ENCODE data around the gene GATD1.
A peak's percentile ranks its signal among the peaks of the same experiment; 100 is the strongest.

GATD1 gene

DNA sequence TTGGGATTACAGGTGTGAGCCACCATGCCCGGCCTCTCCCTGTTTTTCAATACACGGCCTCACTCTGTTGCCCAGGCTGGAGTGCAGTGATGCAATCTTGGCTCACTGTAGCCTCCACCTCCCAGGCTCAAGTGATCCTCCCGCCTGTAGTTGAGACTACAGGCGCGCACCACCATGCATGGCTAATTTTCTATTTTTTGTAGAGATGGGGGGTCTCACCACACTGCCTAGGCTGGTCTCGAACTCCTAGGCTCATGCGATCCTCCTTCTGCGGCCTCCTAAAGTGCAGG lies 11.5 kb downstream of the GATD1 start:
- Histone ChIP-seq H2AFZ (ENCODE audit: low read depth) (no peak overlapping the region), H3K4me2 (no peak overlapping the region), H4K20me1 (ENCODE audit: insufficient read depth) (no peaks in the 10 kb centered on the region), H3K4me1 (ENCODE audit: low read depth, poor library complexity, severe bottlenecking) (peaks cover 14% of the 10 kb centered on the region), H3K27me3 (ENCODE audit: insufficient read depth, low read depth) (no peaks in the 10 kb centered on the region), H3K36me3 (ENCODE audit: insufficient read depth) (peaks cover 4% of the 10 kb centered on the region; the same call in 1 of the 2 replicates), H3K27ac (no peak overlapping the region), H3K4me3 (IDR thresholded peaks at IDR 0.05; ENCODE audit: insufficient read depth, low read depth, low read length) (no peak overlapping the region), H3K9ac (no peak overlapping the region), H3K79me2 (ENCODE audit: insufficient read depth, low read depth) (no peaks in the 10 kb centered on the region; the same call in 1 of the 2 replicates)
- TF ChIP-seq, protein P1, sequence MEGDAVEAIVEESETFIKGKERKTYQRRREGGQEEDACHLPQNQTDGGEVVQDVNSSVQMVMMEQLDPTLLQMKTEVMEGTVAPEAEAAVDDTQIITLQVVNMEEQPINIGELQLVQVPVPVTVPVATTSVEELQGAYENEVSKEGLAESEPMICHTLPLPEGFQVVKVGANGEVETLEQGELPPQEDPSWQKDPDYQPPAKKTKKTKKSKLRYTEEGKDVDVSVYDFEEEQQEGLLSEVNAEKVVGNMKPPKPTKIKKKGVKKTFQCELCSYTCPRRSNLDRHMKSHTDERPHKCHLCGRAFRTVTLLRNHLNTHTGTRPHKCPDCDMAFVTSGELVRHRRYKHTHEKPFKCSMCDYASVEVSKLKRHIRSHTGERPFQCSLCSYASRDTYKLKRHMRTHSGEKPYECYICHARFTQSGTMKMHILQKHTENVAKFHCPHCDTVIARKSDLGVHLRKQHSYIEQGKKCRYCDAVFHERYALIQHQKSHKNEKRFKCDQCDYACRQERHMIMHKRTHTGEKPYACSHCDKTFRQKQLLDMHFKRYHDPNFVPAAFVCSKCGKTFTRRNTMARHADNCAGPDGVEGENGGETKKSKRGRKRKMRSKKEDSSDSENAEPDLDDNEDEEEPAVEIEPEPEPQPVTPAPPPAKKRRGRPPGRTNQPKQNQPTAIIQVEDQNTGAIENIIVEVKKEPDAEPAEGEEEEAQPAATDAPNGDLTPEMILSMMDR (conservative IDR thresholded peaks at IDR 0.05; ENCODE audit: low read depth, low read length), result no peak

DNA sequence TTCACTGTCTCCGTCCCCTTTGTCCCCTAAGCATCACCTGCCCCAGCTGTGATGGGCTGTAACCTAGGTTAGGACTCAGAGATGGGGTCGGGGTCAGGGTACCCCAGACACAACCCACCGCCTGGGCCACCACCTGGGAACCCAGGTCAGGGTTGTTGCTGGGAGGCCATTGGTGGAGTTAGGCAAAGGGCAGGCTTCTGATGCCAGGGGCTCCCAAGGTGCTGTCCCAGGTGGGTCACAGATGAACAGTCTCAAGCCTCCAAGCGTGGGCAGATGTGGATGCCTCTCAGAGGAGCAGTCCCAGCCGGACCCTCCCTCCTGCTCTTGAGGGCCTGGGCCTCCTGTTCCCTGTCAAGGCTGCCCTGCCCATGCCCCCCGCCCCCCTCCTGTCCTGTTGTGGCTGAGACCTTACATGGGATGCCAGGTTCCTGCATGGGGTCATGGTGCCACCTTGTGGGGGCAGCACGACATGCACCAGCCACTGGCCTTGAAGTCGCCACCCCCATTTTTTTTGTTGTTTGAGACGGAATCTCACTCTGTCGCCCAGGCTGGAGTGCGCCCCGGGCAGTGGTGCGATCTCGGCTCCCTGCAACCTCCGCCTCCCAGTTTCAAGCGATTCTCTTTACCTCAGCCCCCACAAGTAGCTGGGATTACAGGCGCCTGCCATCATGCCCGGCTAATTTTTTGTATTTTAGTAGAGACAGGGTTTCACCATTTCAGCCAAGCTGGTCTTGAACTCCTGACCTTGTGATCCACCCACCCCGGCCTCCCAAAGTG lies 12.1 kb downstream of the GATD1 start:
- Histone ChIP-seq H3K36me3 (ENCODE audit: insufficient read depth) (peaks cover 4% of the 10 kb centered on the region; the same call in 1 of the 2 replicates), H2AFZ (ENCODE audit: low read depth) (no peak overlapping the region), H3K4me3 (IDR thresholded peaks at IDR 0.05; ENCODE audit: insufficient read depth, low read depth, low read length) (no peak overlapping the region), H3K79me2 (ENCODE audit: insufficient read depth, low read depth) (no peaks in the 10 kb centered on the region; the same call in 1 of the 2 replicates), H4K20me1 (ENCODE audit: insufficient read depth) (no peaks in the 10 kb centered on the region), H3K9ac (no peak overlapping the region), H3K27ac (no peak overlapping the region), H3K4me2 (no peak overlapping the region), H3K4me1 (ENCODE audit: low read depth, poor library complexity, severe bottlenecking) (peaks cover 14% of the 10 kb centered on the region), H3K27me3 (ENCODE audit: insufficient read depth, low read depth) (no peaks in the 10 kb centered on the region)
- TF ChIP-seq, protein P1 (conservative IDR thresholded peaks at IDR 0.05; ENCODE audit: low read depth, low read length), result peak; percentile 61

DNA sequence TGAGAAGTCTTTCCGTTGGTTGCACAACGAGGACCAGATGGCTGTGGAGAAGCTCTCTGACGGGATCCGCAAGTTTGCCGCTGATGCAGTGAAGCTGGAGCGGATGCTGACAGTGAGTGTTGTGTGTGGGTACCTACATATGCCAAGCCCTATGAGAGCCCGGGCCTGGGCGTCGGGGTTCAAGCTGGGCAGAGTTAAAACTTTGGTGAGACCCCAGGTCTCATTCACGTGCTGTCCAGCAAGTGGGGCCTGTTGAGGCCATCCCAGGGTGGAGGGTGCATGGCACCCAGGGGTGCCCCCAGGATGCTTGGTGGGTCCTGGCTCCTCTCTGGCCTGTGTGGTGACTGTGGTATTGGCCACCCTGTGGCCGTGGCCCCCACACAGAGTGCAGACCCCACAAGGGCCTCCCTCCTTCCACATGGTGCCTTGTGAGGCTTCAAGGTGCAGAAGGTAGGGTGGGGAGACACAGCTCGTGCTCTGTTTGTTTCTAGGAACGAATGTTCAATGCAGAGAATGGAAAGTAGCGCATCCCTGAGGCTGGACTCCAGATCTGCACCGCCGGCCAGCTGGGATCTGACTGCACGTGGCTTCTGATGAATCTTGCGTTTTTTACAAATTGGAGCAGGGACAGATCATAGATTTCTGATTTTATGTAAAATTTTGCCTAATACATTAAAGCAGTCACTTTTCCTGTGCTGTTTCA lies 12.8 kb downstream of the GATD1 start:
- no peak overlapping the region for H3K9ac ChIP-seq
- H3K4me2 ChIP-seq, result no peak overlapping the region
- H2AFZ ChIP-seq (ENCODE audit: low read depth), result no peak overlapping the region
- peaks cover 14% of the 10 kb centered on the region for H3K4me1 ChIP-seq (ENCODE audit: low read depth, poor library complexity, severe bottlenecking)
- peaks cover 10% of the 10 kb centered on the region; the same call in 1 of the 2 replicates for H3K36me3 ChIP-seq (ENCODE audit: insufficient read depth)
- H3K4me3 ChIP-seq (IDR thresholded peaks at IDR 0.05; ENCODE audit: insufficient read depth, low read depth, low read length), result no peak overlapping the region
- no peaks in the 10 kb centered on the region; the same call in 1 of the 2 replicates for H3K79me2 ChIP-seq (ENCODE audit: insufficient read depth, low read depth)
- H3K27me3 ChIP-seq (ENCODE audit: insufficient read depth, low read depth), result no peaks in the 10 kb centered on the region
- no peak overlapping the region for H3K27ac ChIP-seq
- TF ChIP-seq, protein P1 (conservative IDR thresholded peaks at IDR 0.05; ENCODE audit: low read depth, low read length), result no peak
- no peaks in the 10 kb centered on the region for H4K20me1 ChIP-seq (ENCODE audit: insufficient read depth)

DNA sequence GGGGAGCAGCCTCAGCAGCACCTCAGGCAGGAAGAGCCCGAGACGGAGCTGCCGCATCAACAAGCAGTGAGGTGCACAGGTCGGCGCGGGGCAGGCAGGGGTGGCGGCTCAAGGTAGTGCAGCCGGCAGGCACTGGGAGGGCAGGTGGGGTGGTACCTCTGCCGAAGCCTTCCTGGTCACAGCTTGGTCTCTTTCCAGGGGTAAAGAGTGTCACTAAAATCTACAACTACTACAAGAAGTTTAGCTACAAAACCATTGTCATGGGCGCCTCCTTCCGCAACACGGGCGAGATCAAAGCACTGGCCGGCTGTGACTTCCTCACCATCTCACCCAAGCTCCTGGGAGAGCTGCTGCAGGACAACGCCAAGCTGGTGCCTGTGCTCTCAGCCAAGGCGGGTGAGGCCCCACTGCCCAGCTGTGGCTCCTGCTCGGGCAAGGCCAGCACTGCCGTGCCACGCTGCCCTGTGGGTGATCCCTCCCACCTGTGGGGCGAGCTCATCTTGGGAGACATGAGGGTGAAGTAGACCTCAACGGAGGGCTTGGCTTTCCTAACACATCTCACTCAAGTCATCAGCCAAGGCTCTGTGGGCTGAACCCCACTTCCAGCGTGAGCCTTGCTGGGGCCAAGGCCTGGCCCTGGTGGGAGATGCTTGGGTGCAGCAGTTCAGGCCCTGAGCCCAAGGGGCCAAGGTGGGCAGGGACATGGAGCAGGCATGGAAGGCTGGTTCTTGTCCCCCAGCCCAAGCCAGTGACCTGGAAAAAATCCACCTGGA lies 13.6 kb downstream of the GATD1 start:
- no peak overlapping the region for H3K27ac ChIP-seq

More for the DNA sequence above, 13.6 kb downstream of the GATD1 start:
- H3K4me2 ChIP-seq, result no peak overlapping the region
- peaks cover 10% of the 10 kb centered on the region; the same call in 1 of the 2 replicates for H3K36me3 ChIP-seq (ENCODE audit: insufficient read depth)
- no peaks in the 10 kb centered on the region for H3K27me3 ChIP-seq (ENCODE audit: insufficient read depth, low read depth)
- H3K4me1 ChIP-seq (ENCODE audit: low read depth, poor library complexity, severe bottlenecking), result peaks cover 14% of the 10 kb centered on the region
- H3K9ac ChIP-seq, result no peak overlapping the region
- H2AFZ ChIP-seq (ENCODE audit: low read depth), result no peak overlapping the region
- TF ChIP-seq, protein P1 (conservative IDR thresholded peaks at IDR 0.05; ENCODE audit: low read depth, low read length), result no peak
- no peak overlapping the region for H3K4me3 ChIP-seq (IDR thresholded peaks at IDR 0.05; ENCODE audit: insufficient read depth, low read depth, low read length)
- no peaks in the 10 kb centered on the region; the same call in 1 of the 2 replicates for H3K79me2 ChIP-seq (ENCODE audit: insufficient read depth, low read depth)
- no peaks in the 10 kb centered on the region for H4K20me1 ChIP-seq (ENCODE audit: insufficient read depth)
